Hepatocyte (in vitro differentiated cells): Measurements from ENCODE around the gene OR10C1.
"Not testable (repeated sequence)": the region's sequence is repeated elsewhere in the genome, so short reads cannot be mapped to it uniquely, and the experiment has no call there.

Experiments used
- EZH2 ChIP-seq: fragments of 200-600 bp; sonication (generic); IDR thresholded peaks from 2 replicates; pipeline ENCODE4 v1.6.1; 2016; ENCODE audit warnings: antibody characterized with exemption, mild to moderate bottlenecking, borderline replicate concordance
- EZH2phosphoT487 ChIP-seq: fragments of 200-600 bp; sonication (generic); IDR thresholded peaks from one replicate; pipeline ENCODE4 v1.6.1; 2018; ENCODE audit warnings: antibody characterized with exemption, mild to moderate bottlenecking, low read depth, moderate library complexity; ENCODE audit not compliant: unreplicated experiment, severe bottlenecking
- TF ChIP-seq, protein P1 (sequence below): fragments of 200-600 bp; sonication (generic); IDR thresholded peaks from 2 replicates; pipeline ENCODE4 v1.5.1; 2016; ENCODE audit warnings: antibody characterized with exemption, mild to moderate bottlenecking; ENCODE audit not compliant: poor library complexity

DNA sequence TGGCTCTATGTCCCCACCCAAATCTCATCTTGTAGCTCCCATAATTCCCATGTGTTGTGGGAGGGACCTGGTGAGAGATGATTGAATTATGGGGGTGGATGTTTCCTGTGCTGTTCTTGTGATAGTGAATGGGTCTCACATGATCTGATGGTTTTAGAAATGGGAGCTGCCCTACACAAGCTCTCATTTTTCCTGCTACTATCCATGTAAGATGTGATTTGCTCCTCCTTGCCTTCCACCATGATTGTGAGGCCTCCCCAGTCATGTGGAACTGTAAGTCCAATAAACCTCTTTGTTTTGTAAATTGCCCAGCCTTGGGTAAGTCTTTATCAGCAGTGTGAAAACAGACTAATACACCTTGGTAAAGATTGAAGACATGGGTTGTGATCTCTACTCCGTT lies 4.9 kb downstream of the OR10C1 start:
- TF ChIP-seq, protein P1, sequence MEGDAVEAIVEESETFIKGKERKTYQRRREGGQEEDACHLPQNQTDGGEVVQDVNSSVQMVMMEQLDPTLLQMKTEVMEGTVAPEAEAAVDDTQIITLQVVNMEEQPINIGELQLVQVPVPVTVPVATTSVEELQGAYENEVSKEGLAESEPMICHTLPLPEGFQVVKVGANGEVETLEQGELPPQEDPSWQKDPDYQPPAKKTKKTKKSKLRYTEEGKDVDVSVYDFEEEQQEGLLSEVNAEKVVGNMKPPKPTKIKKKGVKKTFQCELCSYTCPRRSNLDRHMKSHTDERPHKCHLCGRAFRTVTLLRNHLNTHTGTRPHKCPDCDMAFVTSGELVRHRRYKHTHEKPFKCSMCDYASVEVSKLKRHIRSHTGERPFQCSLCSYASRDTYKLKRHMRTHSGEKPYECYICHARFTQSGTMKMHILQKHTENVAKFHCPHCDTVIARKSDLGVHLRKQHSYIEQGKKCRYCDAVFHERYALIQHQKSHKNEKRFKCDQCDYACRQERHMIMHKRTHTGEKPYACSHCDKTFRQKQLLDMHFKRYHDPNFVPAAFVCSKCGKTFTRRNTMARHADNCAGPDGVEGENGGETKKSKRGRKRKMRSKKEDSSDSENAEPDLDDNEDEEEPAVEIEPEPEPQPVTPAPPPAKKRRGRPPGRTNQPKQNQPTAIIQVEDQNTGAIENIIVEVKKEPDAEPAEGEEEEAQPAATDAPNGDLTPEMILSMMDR: not testable (repeated sequence)
- not testable (repeated sequence) for TF ChIP-seq EZH2, EZH2phosphoT487
